ENCODE measurements around the gene MAML2. TPM values are rescaled to one million over a fixed set of nuclear protein-coding genes. Genes with fewer than 3 reads are reported as not detected.

The MAML2 gene
- total RNA-seq, 5 donors from 2014 or later (not counting 1 experiment from before 2014, with no cell fraction given): 30.4 to 66.7 (median 35.1) TPM

DNA sequence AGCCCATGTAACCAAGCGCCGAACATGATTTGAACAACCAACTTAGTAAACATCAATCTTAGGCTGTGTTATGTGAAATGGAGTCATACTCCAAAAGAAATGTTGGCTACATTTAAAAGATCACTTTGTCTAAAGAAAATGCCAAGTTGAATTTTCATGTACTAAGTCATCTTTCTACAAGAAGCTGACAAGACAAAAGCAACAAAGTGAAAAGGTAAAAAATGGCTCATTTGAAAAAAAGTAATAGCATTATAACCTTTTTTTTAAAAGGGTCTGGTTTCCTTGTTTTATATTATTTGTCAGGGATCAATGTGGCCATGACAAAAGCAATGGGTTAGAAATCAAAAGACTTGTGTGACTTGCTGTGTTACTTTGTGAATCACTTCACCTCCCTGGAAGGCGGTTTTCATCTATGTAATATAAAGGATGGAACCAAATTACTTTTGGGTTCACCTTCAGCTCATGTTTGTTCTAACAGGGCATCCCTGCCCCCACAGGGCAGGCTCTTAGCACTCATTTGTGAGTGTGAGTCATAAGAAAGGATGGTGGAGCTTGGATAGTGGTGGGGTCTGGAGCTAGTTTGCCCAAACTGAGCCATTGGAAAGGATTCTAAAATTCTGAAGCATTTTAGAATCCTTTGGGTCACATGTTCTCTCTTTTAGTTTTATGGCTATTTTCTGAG lies 287.1 kb downstream of the MAML2 start:
- ATAC-seq (replicated peaks in 1 of 4): peak in 2 of 4 experiments; percentile 53 to 58
- ChIA-PET POLR2A (interaction anchor here (0.5 to 1.1 kb wide), 10 partner anchors 10 to 959 kb away, joined by 3 to 8 read pairs (median 4); no protein-coding TSS in a partner anchor), CTCF (interaction anchor here (0.6 to 6.7 kb wide), 49 partner anchors 9 to 1472 kb away, joined by 3 to 145 read pairs (median 3); partner anchors contain the start of genes CCDC82 (in 2 of the 2), JRKL (in 2 of the 2) and MAML2 (in 2 of the 2))
- H3K36me3 ChIP-seq (ENCODE audit: control insufficient read depth in 2 of 2, extremely low read depth in 1 of 2, insufficient read depth in 1 of 2, low read length in 1 of 2): peaks cover 0 to 11% of the 10 kb centered on the region in 2 donors
- WGBS (ENCODE audit: insufficient coverage): no CpG with 5 or more reads among the region's 3 CpGs
- peaks cover 0 to 5% of the 10 kb centered on the region in 2 experiments for H3K4me1 ChIP-seq (ENCODE audit: control insufficient read depth in 1 of 2, extremely low read depth in 1 of 2, insufficient read depth in 2 of 2, low read length in 2 of 2)
- DNase-seq: peak in 3 of 35 experiments; percentile 10 to 43 (median 11)
- no peak overlapping the region for H3K27ac ChIP-seq (ENCODE audit: low read length)
- peaks cover 57 to 64% (median 58%) of the 10 kb centered on the region in 3 donors for H3K4me1 Mint-ChIP-seq
- no peaks in the 10 kb centered on the region for H3K27me3 ChIP-seq (replicated peaks in 1 of 2; ENCODE audit: control insufficient read depth in 2 of 2, extremely low read depth in 1 of 2, insufficient read depth in 2 of 2, low read length in 1 of 2)
- H3K9me3 ChIP-seq: no peaks in the 10 kb centered on the region
- no peaks in the 10 kb centered on the region for H3K9me3 Mint-ChIP-seq
- H3K27ac Mint-ChIP-seq: peak overlapping the region; percentile 69 to 76
- H3K36me3 Mint-ChIP-seq: peaks cover 39% of the 10 kb centered on the region
- H3K27me3 Mint-ChIP-seq: no peaks in the 10 kb centered on the region
- H3K4me3 Mint-ChIP-seq: no peak overlapping the region
- H3K4me3 ChIP-seq (ENCODE audit: control insufficient read depth in 1 of 2, extremely low read depth in 1 of 2, low read length in 1 of 2): no peak overlapping the region

DNA sequence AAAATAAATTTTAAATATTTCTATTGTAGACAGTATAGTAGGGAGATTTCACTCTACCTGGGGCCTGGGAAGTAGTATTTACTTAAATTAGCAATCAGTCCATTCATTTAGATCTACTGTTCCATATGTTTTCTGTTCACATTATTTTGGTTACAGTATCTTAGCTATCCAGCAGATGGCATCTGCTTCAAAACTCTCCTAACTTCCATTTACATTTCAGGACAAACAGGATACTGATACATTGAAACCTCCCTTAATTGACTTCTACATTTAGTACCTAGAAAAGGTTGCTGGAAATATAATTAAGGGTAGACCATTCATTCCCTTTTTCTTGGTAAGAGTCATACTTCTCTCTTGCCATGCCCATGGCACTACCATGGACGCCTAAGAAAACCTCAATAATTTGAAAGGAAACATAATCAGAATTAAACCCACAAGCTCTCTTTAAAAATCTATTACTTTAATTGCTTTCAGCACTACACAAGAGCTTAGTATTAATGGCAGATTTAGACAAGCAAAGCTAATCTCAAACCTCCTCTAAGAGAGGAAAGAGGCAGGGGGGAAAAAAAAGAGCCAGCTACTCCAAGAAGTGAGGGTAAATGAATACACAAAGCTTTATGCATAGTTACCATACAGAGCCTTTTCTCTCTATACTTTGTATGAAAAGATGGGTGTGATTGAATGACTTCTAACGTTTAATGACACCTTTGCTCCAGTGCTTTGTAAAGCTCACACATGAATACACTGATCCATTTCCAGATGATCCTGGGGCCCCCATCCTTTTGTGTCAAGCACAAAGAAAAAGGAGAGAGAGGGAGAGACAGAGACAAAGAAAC lies 287.9 kb downstream of the MAML2 start:
- H3K4me3 ChIP-seq (ENCODE audit: control insufficient read depth in 1 of 2, extremely low read depth in 1 of 2, low read length in 1 of 2): no peak overlapping the region
- ChIA-PET POLR2A (interaction anchor here (0.6 to 1.1 kb wide), 7 partner anchors 12 to 368 kb away, joined by 3 to 8 read pairs (median 6); partner anchors contain the start of gene MAML2 (in 1 of the 2)), CTCF (interaction anchor here (0.6 to 6.7 kb wide), 42 partner anchors 8 to 482 kb away, joined by 3 to 145 read pairs (median 4); partner anchors contain the start of genes MAML2 (in 2 of the 2), CCDC82 (in 1 of the 2) and JRKL (in 1 of the 2))
- H3K4me1 ChIP-seq (ENCODE audit: control insufficient read depth in 1 of 2, extremely low read depth in 1 of 2, insufficient read depth in 2 of 2, low read length in 2 of 2): peaks cover 0 to 5% of the 10 kb centered on the region in 2 experiments
- Mint-ChIP-seq H3K27ac (peak overlapping the region; percentile 69 to 76), H3K4me1 (peaks cover 58 to 67% (median 62%) of the 10 kb centered on the region in 3 donors), H3K4me3 (no peak overlapping the region), H3K9me3 (no peaks in the 10 kb centered on the region), H3K36me3 (peaks cover 39% of the 10 kb centered on the region), H3K27me3 (no peaks in the 10 kb centered on the region)
- no peaks in the 10 kb centered on the region for H3K9me3 ChIP-seq
- H3K27ac ChIP-seq (ENCODE audit: low read length): no peak overlapping the region
- DNase-seq (peak in 1 of 35 experiments; percentile 53), ATAC-seq (replicated peaks in 1 of 4) (peak; percentile 43 to 64 (median 52))
- no CpG with 5 or more reads among the region's 2 CpGs for WGBS (ENCODE audit: insufficient coverage)
- no peaks in the 10 kb centered on the region for H3K27me3 ChIP-seq (replicated peaks in 1 of 2; ENCODE audit: control insufficient read depth in 2 of 2, extremely low read depth in 1 of 2, insufficient read depth in 2 of 2, low read length in 1 of 2)
- peaks cover 0 to 11% of the 10 kb centered on the region in 2 donors for H3K36me3 ChIP-seq (ENCODE audit: control insufficient read depth in 2 of 2, extremely low read depth in 1 of 2, insufficient read depth in 1 of 2, low read length in 1 of 2)

DNA sequence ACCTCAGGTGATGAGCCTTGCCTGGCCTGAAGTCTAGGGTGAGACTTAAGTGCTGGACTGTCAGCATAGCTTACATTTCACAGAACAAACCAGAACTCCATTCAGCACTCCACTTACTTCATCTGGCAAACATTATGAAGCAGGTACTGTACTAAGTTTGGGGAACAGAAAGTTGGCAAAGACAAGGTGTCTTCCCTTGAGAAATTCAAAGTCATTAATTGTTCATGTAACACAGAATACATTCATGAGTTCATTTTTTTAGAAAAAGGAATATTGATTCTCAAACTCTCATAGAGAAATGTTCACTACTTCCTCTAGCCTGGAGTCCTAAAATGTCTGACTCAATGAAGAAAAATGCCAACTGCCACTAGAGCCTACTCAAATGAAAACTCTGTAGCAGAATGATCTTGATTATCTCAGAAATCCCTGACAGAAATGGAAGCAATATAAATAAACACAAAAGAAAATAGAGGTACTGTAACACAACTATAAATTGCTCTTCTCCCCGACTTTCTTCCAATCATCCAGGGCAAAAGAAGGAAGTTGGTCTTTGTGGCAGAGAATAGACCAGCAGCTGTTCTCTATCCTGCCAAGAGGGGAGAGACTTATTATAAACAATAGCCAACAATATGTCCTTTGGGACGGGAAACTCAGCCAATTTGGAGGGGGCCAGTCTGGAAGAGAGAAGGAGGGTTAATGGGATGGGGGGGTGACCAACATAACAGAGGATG lies 289.9 kb downstream of the MAML2 start:
- no CpG with 5 or more reads among the region's 2 CpGs for WGBS (ENCODE audit: insufficient coverage)
- H3K4me1 Mint-ChIP-seq: peaks cover 58 to 64% (median 64%) of the 10 kb centered on the region in 3 donors
- H3K27me3 ChIP-seq (replicated peaks in 1 of 2; ENCODE audit: control insufficient read depth in 2 of 2, extremely low read depth in 1 of 2, insufficient read depth in 2 of 2, low read length in 1 of 2): no peaks in the 10 kb centered on the region
- no peaks in the 10 kb centered on the region for H3K9me3 ChIP-seq
- ChIA-PET CTCF (interaction anchor here (0.6 to 6.7 kb wide), 6 partner anchors 33 to 341 kb away, joined by 3 to 145 read pairs (median 7); partner anchors contain the start of gene MAML2 (in 2 of the 2)), POLR2A (no interaction called here)
- H3K27ac Mint-ChIP-seq: peak overlapping the region in 1 of 2 donors; percentile 0
- H3K36me3 ChIP-seq (ENCODE audit: control insufficient read depth in 2 of 2, extremely low read depth in 1 of 2, insufficient read depth in 1 of 2, low read length in 1 of 2): peaks cover 0 to 11% of the 10 kb centered on the region in 2 donors
- no peaks in the 10 kb centered on the region for H3K9me3 Mint-ChIP-seq
- no peak overlapping the region for H3K27ac ChIP-seq (ENCODE audit: low read length)
- H3K4me3 ChIP-seq (ENCODE audit: control insufficient read depth in 1 of 2, extremely low read depth in 1 of 2, low read length in 1 of 2): no peak overlapping the region
- peaks cover 34% of the 10 kb centered on the region for H3K36me3 Mint-ChIP-seq
- ATAC-seq (replicated peaks in 1 of 4): no peak
- no peaks in the 10 kb centered on the region for H3K27me3 Mint-ChIP-seq
- no peak for DNase-seq
- peaks cover 0 to 5% of the 10 kb centered on the region in 2 experiments for H3K4me1 ChIP-seq (ENCODE audit: control insufficient read depth in 1 of 2, extremely low read depth in 1 of 2, insufficient read depth in 2 of 2, low read length in 2 of 2)
- H3K4me3 Mint-ChIP-seq: no peak overlapping the region

DNA sequence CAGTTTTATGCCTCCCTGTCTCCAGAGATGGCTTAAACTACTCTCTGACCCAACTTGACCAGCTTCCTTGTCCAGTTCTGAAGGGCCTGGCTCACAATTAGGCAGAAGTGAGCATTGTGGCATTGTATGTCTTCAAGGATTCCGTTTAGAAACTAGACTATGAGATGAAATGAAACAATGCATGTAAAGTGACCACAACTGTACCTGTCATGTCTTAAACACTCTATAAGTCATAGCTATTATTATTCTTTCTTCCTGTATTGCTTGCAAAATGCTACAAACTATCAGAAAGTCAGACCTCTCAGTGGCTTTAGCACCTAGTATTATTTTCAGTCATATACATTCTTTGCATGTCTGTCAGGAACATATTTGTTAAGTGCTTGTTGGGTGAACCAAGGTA lies 291.2 kb downstream of the MAML2 start:
- Histone ChIP-seq H3K36me3 (ENCODE audit: control insufficient read depth in 2 of 2, extremely low read depth in 1 of 2, insufficient read depth in 1 of 2, low read length in 1 of 2) (peaks cover 0 to 11% of the 10 kb centered on the region in 2 donors), H3K4me3 (ENCODE audit: control insufficient read depth in 1 of 2, extremely low read depth in 1 of 2, low read length in 1 of 2) (no peak overlapping the region), H3K4me1 (ENCODE audit: control insufficient read depth in 1 of 2, extremely low read depth in 1 of 2, insufficient read depth in 2 of 2, low read length in 2 of 2) (peaks cover 0 to 5% of the 10 kb centered on the region in 2 experiments), H3K27ac (ENCODE audit: low read length) (no peak overlapping the region), H3K27me3 (replicated peaks in 1 of 2; ENCODE audit: control insufficient read depth in 2 of 2, extremely low read depth in 1 of 2, insufficient read depth in 2 of 2, low read length in 1 of 2) (no peaks in the 10 kb centered on the region), H3K9me3 (no peaks in the 10 kb centered on the region)
- ChIA-PET POLR2A (no interaction called here), CTCF (interaction anchor here (0.7 to 1.7 kb wide), 7 partner anchors 12 to 912 kb away, joined by 3 to 9 read pairs (median 3); partner anchors contain the start of gene MAML2 (in 2 of the 2))
- Mint-ChIP-seq H3K27ac (peak overlapping the region in 1 of 2 donors; percentile 39), H3K4me3 (no peak overlapping the region), H3K4me1 (peaks cover 53 to 64% (median 61%) of the 10 kb centered on the region in 3 donors), H3K36me3 (peaks cover 28% of the 10 kb centered on the region), H3K27me3 (no peaks in the 10 kb centered on the region), H3K9me3 (no peaks in the 10 kb centered on the region)
- no CpG with 5 or more reads among the region's 1 CpG for WGBS (ENCODE audit: insufficient coverage)
- ATAC-seq (replicated peaks in 1 of 4) (no peak), DNase-seq (no peak)

DNA sequence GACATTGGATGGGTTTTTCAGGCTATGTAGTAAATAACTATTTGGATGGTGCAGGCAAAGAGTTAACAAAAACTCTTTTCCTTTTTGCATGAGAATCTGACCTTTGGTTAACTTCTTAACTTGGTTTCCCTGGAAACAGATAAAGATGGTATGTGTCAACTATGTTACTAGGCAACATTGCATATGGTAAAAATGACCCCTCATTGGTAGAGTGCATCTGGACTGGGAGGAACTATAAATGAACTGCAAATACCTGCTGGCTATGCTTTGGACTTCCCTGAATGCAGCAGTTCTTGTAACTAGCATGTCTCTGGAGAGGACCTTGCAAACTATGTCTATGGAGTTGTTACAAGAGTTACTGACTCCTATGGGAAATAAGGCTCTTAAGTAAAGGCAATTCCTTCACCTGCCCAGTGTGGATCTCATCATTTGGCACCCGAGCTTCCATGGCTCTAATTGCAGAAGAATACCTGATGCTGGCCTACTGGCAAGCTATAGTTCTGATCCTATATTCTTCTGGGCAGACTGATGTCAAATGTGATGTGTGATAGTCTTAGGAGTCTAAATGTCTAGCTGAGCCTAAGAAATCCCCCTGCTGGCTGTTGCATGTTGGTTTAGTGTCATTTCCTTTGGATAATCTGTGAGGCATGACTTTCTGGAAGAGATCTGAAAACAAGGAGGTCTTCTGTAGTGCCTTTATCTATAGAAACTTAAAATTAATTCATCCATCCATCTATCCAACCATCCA lies 292.4 kb downstream of the MAML2 start:
- H3K27me3 Mint-ChIP-seq: no peaks in the 10 kb centered on the region
- no peaks in the 10 kb centered on the region for H3K9me3 ChIP-seq
- WGBS (ENCODE audit: insufficient coverage): no CpG with 5 or more reads among the region's 1 CpG
- no peak overlapping the region for H3K27ac Mint-ChIP-seq
- ATAC-seq (replicated peaks in 1 of 4) (no peak), DNase-seq (no peak)
- ChIA-PET CTCF (interaction anchor here (1.0 to 1.3 kb wide), 2 partner anchors 10 to 11 kb away, joined by 3 to 4 read pairs; no protein-coding TSS in a partner anchor), POLR2A (no interaction called here)
- H3K4me1 Mint-ChIP-seq: peaks cover 50 to 63% (median 58%) of the 10 kb centered on the region in 3 donors
- H3K4me3 ChIP-seq (ENCODE audit: control insufficient read depth in 1 of 2, extremely low read depth in 1 of 2, low read length in 1 of 2): no peak overlapping the region
- no peak overlapping the region for H3K27ac ChIP-seq (ENCODE audit: low read length)
- no peaks in the 10 kb centered on the region for H3K9me3 Mint-ChIP-seq
- peaks cover 0 to 5% of the 10 kb centered on the region in 2 experiments for H3K4me1 ChIP-seq (ENCODE audit: control insufficient read depth in 1 of 2, extremely low read depth in 1 of 2, insufficient read depth in 2 of 2, low read length in 2 of 2)
- no peak overlapping the region for H3K4me3 Mint-ChIP-seq
- H3K36me3 Mint-ChIP-seq: peaks cover 35% of the 10 kb centered on the region
- H3K36me3 ChIP-seq (ENCODE audit: control insufficient read depth in 2 of 2, extremely low read depth in 1 of 2, insufficient read depth in 1 of 2, low read length in 1 of 2): peaks cover 0 to 11% of the 10 kb centered on the region in 2 donors
- no peaks in the 10 kb centered on the region for H3K27me3 ChIP-seq (replicated peaks in 1 of 2; ENCODE audit: control insufficient read depth in 2 of 2, extremely low read depth in 1 of 2, insufficient read depth in 2 of 2, low read length in 1 of 2)
